PC-3 (cell line): ENCODE results near the gene DSN1.

Experiments
- EZH2 ChIP-seq: fragments of 300-600 bp; sonication (generic); IDR thresholded peaks from one replicate; pipeline ENCODE4 v1.6.1; 2017; ENCODE audit warnings: antibody characterized with exemption, mild to moderate bottlenecking, low read length; ENCODE audit not compliant: unreplicated experiment
- TF ChIP-seq, protein P1 (sequence below): fragments of 300-600 bp; sonication (generic); conservative IDR thresholded peaks from 2 replicates; pipeline ENCODE4 v1.5.1; 2017; ENCODE audit warnings: antibody characterized with exemption, low read depth, mild to moderate bottlenecking, low read length

DNA sequence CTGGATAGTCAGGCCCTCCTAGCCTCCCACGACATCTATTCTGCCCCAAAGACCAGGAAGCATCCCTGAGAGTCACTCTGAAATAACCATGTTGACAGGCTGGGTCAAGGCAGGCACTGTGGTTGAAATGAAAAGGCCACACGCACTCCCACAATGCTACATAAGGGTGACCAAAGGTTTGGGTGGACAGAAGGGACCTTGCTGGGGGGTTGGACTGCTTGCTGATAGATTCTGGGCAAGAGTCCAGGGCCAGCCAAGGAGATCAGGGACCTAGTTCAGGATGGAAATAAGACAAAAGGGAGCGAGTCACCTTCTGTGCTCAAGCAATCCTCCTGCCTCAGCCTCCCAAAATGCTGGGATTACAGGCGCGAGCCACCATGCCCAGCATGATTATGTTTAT lies 32.5 kb upstream of the DSN1 start:
- TF ChIP-seq, protein P1, sequence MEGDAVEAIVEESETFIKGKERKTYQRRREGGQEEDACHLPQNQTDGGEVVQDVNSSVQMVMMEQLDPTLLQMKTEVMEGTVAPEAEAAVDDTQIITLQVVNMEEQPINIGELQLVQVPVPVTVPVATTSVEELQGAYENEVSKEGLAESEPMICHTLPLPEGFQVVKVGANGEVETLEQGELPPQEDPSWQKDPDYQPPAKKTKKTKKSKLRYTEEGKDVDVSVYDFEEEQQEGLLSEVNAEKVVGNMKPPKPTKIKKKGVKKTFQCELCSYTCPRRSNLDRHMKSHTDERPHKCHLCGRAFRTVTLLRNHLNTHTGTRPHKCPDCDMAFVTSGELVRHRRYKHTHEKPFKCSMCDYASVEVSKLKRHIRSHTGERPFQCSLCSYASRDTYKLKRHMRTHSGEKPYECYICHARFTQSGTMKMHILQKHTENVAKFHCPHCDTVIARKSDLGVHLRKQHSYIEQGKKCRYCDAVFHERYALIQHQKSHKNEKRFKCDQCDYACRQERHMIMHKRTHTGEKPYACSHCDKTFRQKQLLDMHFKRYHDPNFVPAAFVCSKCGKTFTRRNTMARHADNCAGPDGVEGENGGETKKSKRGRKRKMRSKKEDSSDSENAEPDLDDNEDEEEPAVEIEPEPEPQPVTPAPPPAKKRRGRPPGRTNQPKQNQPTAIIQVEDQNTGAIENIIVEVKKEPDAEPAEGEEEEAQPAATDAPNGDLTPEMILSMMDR: no peak
- TF ChIP-seq EZH2: no peak
